NT2/D1 (cell line): ENCODE measurements around the gene HMOX1.

ENCODE experiments used
- DNase-seq: peaks from one replicate; pipeline ENCODE4 v3.0.0-alpha.2; 2011; ENCODE audit warnings: low read depth, low spot score
- H3K27me3 ChIP-seq: 2 replicates; pipeline ENCODE4 v1.6.0; 2011; ENCODE audit warnings: mild to moderate bottlenecking; ENCODE audit not compliant: insufficient read length, insufficient read depth
- H3K36me3 ChIP-seq: 2 replicates; pipeline ENCODE4 v1.6.1; 2011; ENCODE audit warnings: mild to moderate bottlenecking, low read length, mixed read lengths; ENCODE audit not compliant: insufficient read depth, insufficient read length
- H3K4me1 ChIP-seq: 2 replicates; pipeline ENCODE4 v1.5.1; 2011; ENCODE audit not compliant: insufficient read depth, insufficient read length
- H3K4me3 ChIP-seq: 2 replicates; pipeline ENCODE4 v1.5.1; 2011; ENCODE audit warnings: low read depth; ENCODE audit not compliant: insufficient read length
- H3K9ac ChIP-seq: 2 replicates; pipeline ENCODE4 v1.6.0; 2011; ENCODE audit warnings: low read depth; ENCODE audit not compliant: insufficient read length
- H3K9me3 ChIP-seq: 2 replicates; pipeline ENCODE4 v1.5.1; 2011; ENCODE audit warnings: mild to moderate bottlenecking, low read length; ENCODE audit not compliant: insufficient read depth
- SUZ12 ChIP-seq: IDR thresholded peaks from 2 replicates; pipeline ENCODE4 v1.6.1; 2011; ENCODE audit not compliant: insufficient read length, insufficient read depth; ENCODE audit errors: extremely low read depth
- YY1 ChIP-seq: IDR thresholded peaks from 2 replicates; pipeline ENCODE4 v1.6.1; 2011; ENCODE audit not compliant: insufficient read length, insufficient read depth
- ZNF274 ChIP-seq: IDR thresholded peaks from 2 replicates; pipeline ENCODE4 v1.6.1; 2011; ENCODE audit warnings: mild to moderate bottlenecking, low read depth, low read length

The HMOX1 gene

DNA sequence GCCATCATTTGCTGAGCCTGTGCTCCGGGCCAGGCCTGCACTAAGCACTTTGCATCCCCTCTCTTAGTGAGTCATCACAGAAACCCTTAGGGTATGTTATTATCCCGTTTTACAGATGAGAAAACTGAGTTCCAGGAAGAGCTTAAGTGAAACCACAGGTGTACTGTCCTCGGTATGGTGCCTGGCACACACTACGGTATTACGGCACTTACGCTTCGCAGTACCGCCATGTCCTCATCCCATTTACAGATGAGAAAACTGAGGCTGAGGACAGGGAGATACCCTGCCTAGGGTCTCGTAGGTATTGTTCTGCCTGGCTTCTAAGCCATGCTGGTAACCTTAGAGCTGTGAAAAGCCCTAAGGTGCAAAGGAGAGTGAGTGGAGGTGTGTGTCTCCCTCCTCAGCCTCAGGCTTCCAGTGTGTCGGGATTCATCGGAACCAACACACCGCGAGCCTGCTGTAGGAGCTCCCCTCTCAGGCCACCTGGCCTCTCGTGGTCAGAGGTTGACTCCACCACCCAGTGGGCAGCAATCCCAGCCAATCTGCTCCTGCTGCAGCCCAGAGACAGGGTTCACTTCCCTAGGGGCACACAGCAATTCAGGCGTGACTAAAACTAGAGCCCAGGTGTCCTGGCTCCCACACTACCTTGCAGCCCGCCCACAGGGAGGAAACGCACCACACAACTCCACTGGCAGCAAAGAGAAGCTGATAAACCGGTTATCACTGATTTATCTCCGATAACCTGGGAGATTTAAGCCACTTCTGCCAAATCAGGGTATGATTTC lies 39.6 kb upstream of the HMOX1 start:
- DNase-seq: no peak
- peaks cover 54% of the 10 kb centered on the region for H3K36me3 ChIP-seq
- no peak overlapping the region for H3K9ac ChIP-seq
- peaks cover under 1% of the 10 kb centered on the region for H3K4me1 ChIP-seq
- H3K27me3 ChIP-seq: no peaks in the 10 kb centered on the region
- no peaks in the 10 kb centered on the region for H3K9me3 ChIP-seq
- no peak overlapping the region for H3K4me3 ChIP-seq
- no peak for TF ChIP-seq YY1
- TF ChIP-seq SUZ12: no peak
- no peak for TF ChIP-seq ZNF274

DNA sequence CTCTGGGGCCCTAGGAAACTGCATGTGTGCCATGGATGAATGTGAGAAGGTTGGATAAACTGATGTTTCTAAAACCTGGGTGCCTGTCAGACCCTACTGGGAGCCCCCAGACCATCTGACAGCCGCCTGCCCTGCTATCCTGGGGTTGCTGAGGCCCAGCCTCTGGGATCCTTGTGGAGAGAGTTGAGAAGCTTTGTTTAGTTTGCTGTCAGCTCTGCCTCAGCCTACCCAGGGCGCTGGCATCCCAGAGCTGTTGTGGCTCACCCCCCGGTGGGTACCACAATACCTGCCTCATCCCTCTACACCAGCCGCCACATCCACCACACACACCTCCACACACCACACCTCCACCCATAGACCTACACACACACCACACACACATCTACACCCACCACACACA lies 38.5 kb upstream of the HMOX1 start:
- peaks cover 7% of the 10 kb centered on the region for H3K4me1 ChIP-seq
- no peak overlapping the region for H3K9ac ChIP-seq
- no peak for DNase-seq
- no peak overlapping the region for H3K4me3 ChIP-seq
- H3K9me3 ChIP-seq: no peaks in the 10 kb centered on the region
- TF ChIP-seq SUZ12 (no peak), ZNF274 (no peak), YY1 (no peak)
- no peaks in the 10 kb centered on the region for H3K27me3 ChIP-seq
- H3K36me3 ChIP-seq: peaks cover 50% of the 10 kb centered on the region

DNA sequence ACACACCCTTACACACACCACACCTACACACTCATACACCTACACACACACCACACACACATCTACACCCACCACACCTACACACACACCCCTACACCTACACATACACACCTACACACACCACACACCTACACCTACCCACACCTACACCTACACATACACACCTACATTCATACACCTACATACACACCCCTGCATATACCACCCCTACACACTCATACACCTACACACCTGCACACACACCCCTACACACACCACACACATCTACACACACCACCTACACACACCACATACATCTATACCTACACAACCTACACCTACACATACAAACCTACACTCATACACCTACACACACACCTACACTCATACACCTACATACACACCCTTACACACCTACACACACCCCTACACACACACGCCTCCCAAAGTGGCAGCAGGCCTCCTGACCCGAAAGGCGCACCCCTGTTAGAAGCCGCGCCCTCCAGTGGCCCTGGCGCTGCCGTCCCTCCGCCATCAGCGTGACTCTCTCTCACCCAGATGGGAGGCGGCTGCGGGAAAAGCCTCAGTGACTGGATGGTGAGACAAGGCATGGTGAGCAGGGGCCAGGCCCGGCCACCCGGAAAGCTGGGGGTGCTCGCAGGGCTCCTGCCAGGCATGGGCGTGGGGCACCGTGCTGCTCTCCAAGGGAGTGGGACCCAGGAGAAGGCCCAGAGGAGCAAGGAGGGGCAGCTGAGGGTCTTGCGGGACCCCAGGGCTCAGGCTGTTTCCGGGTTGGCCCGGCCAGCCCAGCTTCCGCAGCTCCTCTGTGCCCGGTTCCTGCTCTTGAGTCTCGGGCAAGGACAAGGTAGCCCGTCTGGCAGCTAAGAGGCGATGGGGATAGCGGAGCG lies 37.0 kb upstream of the HMOX1 start:
- H3K9me3 ChIP-seq: no peaks in the 10 kb centered on the region
- H3K9ac ChIP-seq: no peak overlapping the region
- H3K4me3 ChIP-seq: no peak overlapping the region
- H3K27me3 ChIP-seq: no peaks in the 10 kb centered on the region
- H3K36me3 ChIP-seq: peaks cover 41% of the 10 kb centered on the region
- no peak for TF ChIP-seq SUZ12
- TF ChIP-seq ZNF274: no peak
- TF ChIP-seq YY1: no peak
- peaks cover 7% of the 10 kb centered on the region for H3K4me1 ChIP-seq
- DNase-seq: no peak

DNA sequence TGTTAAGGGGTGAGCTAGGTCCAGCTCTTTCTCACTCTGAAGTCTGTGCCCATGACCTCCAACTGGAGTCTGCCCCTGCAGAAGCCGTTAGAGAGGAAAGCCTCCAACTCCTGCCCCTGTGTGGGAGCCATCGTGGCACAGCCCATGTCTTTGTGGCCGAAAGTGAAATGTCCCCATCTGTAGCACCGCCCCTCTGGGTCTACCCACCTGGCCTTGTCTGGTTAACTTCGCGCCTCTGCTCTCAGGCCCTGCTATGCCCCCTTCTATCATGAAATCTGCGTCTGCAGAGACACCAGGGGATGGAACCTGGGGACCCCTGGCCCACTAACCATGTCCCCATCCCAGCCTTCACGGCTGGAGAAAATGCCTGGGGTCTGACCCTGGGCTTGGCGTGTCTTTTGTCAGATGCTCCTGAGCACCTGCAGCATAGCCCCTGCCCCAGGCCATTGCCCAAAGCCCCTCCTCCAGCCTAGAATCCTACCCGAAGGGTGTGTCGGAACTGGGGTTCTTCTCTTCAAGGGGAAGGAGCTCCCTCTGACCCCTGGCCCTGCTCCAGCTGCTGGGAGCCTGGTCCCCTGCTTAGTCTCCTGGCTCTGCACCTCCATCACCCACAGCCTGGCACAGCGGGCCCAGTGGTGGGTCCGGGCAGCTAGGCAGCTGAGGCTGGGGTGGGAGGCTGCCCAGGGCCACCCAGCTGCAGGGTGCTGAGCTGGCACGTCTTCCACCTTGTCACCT lies 35.8 kb upstream of the HMOX1 start:
- no peaks in the 10 kb centered on the region for H3K9me3 ChIP-seq
- H3K27me3 ChIP-seq: no peaks in the 10 kb centered on the region
- no peak overlapping the region for H3K9ac ChIP-seq
- TF ChIP-seq SUZ12 (no peak), ZNF274 (no peak), YY1 (no peak)
- H3K4me3 ChIP-seq: no peak overlapping the region
- DNase-seq: no peak
- peaks cover 7% of the 10 kb centered on the region for H3K4me1 ChIP-seq
- peaks cover 38% of the 10 kb centered on the region for H3K36me3 ChIP-seq

DNA sequence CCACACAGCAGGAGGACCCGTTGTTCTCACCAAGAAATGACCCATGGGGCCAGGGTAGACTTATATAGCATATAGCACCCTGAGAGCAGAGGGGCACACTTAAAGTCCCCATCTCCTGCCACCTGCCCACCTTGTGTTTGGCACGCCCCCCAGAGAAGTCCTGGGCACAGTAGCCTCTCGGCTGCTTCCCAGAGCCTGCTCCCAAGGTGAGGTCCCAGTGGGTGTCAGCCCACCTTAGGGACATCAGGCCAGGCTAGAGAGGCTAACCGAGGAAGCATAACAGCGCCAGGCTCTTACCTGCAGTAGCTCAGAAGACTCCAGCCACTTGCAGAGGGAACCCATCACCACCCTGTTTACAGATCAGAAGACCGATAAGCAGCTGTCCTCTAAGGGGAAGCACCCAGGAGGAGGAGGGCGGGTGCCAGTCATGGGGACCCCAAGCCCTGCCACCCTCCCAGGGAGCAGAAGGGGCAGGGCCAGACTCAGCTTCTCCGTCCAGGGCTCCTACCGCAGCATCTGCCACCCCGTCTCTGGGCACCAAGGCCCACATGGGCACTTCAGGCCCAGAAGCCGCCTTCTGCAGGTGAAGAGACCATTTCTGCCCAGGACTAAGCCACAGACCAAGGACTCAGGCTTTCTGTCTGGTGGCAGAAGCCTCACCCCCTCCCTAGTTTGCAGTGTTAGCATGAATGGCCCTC lies 34.9 kb upstream of the HMOX1 start:
- H3K4me1 ChIP-seq: peaks cover 7% of the 10 kb centered on the region
- no peaks in the 10 kb centered on the region for H3K27me3 ChIP-seq
- no peak for DNase-seq
- H3K9me3 ChIP-seq: no peaks in the 10 kb centered on the region
- TF ChIP-seq SUZ12: no peak
- no peak for TF ChIP-seq ZNF274
- TF ChIP-seq YY1: no peak
- peak overlapping the region; percentile 17 for H3K9ac ChIP-seq
- H3K4me3 ChIP-seq: no peak overlapping the region
- H3K36me3 ChIP-seq: peaks cover 31% of the 10 kb centered on the region

DNA sequence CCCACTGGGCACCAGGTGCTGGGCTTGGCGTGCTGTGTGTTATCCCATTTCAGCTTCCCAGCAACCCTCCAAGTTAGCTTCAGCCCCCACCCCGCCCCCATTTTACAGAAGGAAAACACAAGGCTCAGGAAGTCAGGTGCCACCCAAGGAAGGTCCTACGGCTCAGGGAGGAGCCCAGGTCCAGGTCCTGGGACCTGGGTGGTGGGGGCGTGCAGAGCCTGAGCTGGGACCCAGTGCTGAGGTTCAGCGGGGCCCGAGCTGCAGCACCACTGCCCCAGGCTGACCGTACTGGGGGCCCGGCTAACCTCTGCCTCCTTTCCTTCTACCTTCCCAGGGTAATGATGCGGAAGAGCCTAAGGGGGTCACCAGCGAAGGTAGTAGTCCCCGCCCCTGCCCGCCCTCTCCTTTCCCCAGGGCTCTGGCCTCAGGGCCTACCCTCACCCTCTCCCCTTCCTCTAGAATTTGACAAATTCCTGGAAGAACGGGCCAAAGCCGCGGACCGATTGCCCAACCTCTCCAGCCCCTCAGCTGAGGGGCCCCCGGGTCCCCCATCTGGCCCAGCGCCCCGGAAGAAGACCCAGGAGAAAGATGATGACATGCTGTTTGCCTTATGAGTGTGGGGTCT lies 34.2 kb upstream of the HMOX1 start:
- DNase-seq: no peak
- H3K36me3 ChIP-seq: peaks cover 24% of the 10 kb centered on the region
- H3K9ac ChIP-seq: no peak overlapping the region
- TF ChIP-seq ZNF274: no peak
- TF ChIP-seq YY1: no peak
- TF ChIP-seq SUZ12: no peak
- H3K27me3 ChIP-seq: peaks cover 7% of the 10 kb centered on the region
- H3K9me3 ChIP-seq: no peaks in the 10 kb centered on the region
- H3K4me1 ChIP-seq: peaks cover 11% of the 10 kb centered on the region
- no peak overlapping the region for H3K4me3 ChIP-seq
